Measurements from ENCODE around the gene EPB41L3. TPM values are rescaled to one million over a fixed set of nuclear protein-coding genes. Genes with fewer than 3 reads are reported as not detected.
"Not testable (repeated sequence)": the region's sequence is repeated elsewhere in the genome, so short reads cannot be mapped to it uniquely, and the experiment has no call there.

Gene EPB41L3
- total RNA-seq, 2 experiments from 2014 or later: 7.2 to 8.7 TPM

DNA sequence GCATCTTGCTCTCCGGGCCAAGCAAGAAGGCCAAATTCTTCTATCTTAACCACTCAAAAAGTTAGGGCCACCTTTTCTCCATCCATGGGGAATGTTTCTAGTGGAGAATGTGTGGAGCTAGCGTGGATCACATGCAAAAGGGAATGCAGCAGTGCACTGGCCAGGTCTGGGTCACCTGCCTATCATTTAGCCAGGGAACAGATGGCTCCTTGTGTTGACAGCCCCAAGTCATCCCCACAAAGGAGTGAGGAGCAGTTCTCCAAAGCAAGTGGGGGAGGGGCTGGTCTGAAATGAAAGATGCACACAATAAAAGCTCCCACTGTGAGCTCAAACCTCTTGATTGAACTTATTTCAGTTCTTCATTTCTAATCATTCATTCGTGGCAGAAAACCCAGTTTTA is 19.1 kb downstream of the EPB41L3 start:
- Mint-ChIP-seq H3K27me3 (ENCODE audit: low read depth) (peaks cover 15% of the 10 kb centered on the region), H3K4me1 (ENCODE audit: low read depth) (no peaks in the 10 kb centered on the region), H3K9me3 (no peaks in the 10 kb centered on the region), H3K36me3 (ENCODE audit: low read depth) (no peaks in the 10 kb centered on the region), H3K27ac (no peak overlapping the region), H3K4me3 (no peak overlapping the region)
- CTCF ChIA-PET: no interaction called here
- DNase-seq: no peak
- intact Hi-C loops (cut with micrococcal nuclease): no loop called here

- Mint-ChIP-seq H3K4me1 (ENCODE audit: low read depth) (no peaks in the 10 kb centered on the region), H3K27me3 (ENCODE audit: low read depth) (peaks cover 23% of the 10 kb centered on the region), H3K36me3 (ENCODE audit: low read depth) (no peaks in the 10 kb centered on the region), H3K27ac (no peak overlapping the region), H3K9me3 (no peaks in the 10 kb centered on the region), H3K4me3 (no peak overlapping the region)
- DNase-seq: no peak
- CTCF ChIA-PET: no interaction called here
- intact Hi-C loops (cut with micrococcal nuclease): no loop called here
Observed at GRCh38 chr18:5521000-5521399, 22.8 kb downstream of the EPB41L3 start.

DNA sequence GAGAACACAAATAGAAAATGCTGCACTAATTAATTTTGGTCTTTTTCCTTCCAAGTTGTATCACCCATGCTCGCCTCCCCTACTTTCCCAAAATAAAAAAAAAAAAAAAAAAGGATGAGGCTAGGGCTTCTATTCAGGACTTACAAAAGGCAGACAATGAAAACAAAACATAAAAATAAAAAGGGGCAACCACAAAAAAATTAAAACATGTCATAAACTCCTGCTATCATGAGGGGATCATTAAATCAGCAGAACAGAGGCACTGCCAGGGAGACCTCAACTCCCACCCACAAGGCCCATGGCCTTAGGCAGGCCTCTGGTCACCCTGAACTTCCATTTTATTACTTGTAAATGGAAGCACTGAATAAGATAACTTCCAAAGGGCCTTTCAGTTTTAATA is 23.3 kb downstream of the EPB41L3 start:
- CTCF ChIA-PET: no interaction called here
- intact Hi-C loops (cut with micrococcal nuclease): no loop called here
- DNase-seq: no peak
- H3K27ac Mint-ChIP-seq: no peak overlapping the region
- no peaks in the 10 kb centered on the region for H3K36me3 Mint-ChIP-seq (ENCODE audit: low read depth)
- H3K4me1 Mint-ChIP-seq (ENCODE audit: low read depth): peaks cover 4% of the 10 kb centered on the region
- H3K4me3 Mint-ChIP-seq: no peak overlapping the region
- H3K27me3 Mint-ChIP-seq (ENCODE audit: low read depth): peaks cover 23% of the 10 kb centered on the region
- no peaks in the 10 kb centered on the region for H3K9me3 Mint-ChIP-seq

DNA sequence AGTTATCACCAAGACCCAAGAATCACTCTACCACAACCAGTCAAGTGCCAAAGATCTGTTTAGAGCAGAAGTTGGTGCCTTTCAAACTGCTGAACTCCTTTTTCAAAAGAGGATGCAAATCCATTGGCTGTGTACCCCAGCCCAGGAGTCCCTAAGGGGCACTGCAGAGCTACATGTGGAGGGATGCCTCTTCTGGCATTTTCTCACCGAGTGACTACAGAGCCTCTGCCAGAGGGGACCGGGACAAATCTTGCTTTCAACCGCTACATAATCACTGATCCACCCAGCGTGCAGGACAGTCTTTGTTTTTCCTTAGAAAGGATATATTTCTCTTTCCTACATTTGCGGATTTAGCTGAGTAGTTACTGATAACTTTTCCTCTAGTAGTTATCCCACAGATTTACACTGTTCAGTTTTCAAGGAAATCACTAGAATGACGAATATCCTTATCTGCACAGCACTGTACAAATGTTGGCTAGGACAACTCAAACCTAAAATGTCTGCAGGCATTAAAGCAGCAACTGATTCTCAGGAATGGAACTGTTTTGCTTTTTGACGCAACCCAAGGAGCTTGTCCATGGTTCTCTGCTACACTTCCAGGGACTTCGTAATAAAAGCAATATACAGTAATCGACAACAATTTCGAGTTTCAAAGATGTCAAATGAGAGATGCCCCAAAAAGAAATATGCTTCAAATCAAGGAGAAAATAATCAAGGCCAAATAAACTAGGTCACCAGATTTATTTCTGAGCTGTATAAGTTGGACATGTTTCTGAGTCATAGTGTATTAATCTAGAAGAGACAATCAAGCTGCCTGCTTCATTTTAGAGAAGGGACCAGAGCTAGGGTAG is 24.1 kb downstream of the EPB41L3 start:
- Mint-ChIP-seq H3K4me3 (no peak overlapping the region), H3K9me3 (no peaks in the 10 kb centered on the region)
- intact Hi-C loops (cut with micrococcal nuclease): no loop called here

DNA sequence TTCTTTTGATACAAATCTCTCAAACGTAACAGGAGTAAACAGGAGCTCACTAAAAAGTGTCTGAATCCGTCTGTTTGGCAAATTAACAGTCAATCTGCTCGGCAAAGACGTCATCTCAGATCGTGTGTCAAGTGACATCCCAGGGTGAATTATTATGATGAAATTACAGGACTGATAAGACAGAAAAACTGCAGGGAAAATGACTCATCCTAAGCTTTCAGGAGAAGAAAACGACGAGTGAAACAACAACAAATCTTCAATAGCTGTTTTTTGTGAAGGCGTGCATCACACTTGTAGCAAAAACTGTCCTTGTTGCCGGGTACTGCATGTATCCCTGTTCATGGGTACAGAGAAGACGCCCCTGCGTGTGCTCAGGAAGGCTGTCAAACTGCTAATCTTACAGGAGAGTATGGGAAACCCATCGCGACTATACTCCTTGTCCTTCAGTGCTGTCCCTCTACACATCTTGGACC is 24.9 kb downstream of the EPB41L3 start:
- Mint-ChIP-seq H3K36me3 (ENCODE audit: low read depth) (no peaks in the 10 kb centered on the region), H3K9me3 (no peaks in the 10 kb centered on the region), H3K27me3 (ENCODE audit: low read depth) (peaks cover 13% of the 10 kb centered on the region), H3K4me1 (ENCODE audit: low read depth) (peaks cover 7% of the 10 kb centered on the region), H3K27ac (no peak overlapping the region), H3K4me3 (no peak overlapping the region)
- DNase-seq: no peak
- CTCF ChIA-PET: no interaction called here
- intact Hi-C loops (cut with micrococcal nuclease): no loop called here

More for the DNA sequence above, 24.1 kb downstream of the EPB41L3 start:
- H3K4me1 Mint-ChIP-seq (ENCODE audit: low read depth): peaks cover 7% of the 10 kb centered on the region
- H3K36me3 Mint-ChIP-seq (ENCODE audit: low read depth): no peaks in the 10 kb centered on the region
- H3K27ac Mint-ChIP-seq: no peak overlapping the region
- CTCF ChIA-PET: no interaction called here
- peaks cover 16% of the 10 kb centered on the region for H3K27me3 Mint-ChIP-seq (ENCODE audit: low read depth)
- DNase-seq: no peak

DNA sequence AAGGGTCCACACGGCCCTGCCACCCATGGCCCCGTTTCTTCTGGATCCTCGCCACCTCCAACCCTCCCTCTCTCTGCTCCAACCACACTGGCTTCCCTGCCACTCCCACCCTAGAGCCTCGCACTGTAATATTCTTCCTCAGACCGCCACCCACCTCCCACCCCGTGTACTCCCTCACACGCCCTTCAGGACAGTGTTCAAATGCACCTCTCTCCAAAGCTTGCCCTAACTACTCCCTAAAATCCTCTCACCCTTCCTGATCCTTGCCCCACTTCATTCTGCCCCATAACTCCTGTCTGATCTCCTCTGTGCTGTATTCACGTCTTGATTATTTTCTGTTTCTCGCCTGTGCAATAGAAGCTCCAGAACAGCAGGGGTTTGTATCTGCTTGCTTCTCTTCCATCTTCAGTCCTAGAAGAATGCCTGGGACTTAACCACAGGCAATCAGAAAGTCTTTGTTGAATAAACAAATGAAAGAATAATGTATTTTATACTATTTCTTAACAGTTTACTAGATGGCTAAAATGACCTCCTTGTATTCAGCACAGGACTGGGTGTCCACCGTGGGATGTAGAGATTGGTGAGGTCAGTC is 25.5 kb downstream of the EPB41L3 start:
- CTCF ChIA-PET: no interaction called here
- H3K4me3 Mint-ChIP-seq: no peak overlapping the region
- intact Hi-C loops (cut with micrococcal nuclease): no loop called here
- no peaks in the 10 kb centered on the region for H3K9me3 Mint-ChIP-seq
- H3K27ac Mint-ChIP-seq: no peak overlapping the region
- H3K4me1 Mint-ChIP-seq (ENCODE audit: low read depth): peaks cover 7% of the 10 kb centered on the region
- no peak for DNase-seq
- peaks cover 13% of the 10 kb centered on the region for H3K27me3 Mint-ChIP-seq (ENCODE audit: low read depth)
- H3K36me3 Mint-ChIP-seq (ENCODE audit: low read depth): no peaks in the 10 kb centered on the region

DNA sequence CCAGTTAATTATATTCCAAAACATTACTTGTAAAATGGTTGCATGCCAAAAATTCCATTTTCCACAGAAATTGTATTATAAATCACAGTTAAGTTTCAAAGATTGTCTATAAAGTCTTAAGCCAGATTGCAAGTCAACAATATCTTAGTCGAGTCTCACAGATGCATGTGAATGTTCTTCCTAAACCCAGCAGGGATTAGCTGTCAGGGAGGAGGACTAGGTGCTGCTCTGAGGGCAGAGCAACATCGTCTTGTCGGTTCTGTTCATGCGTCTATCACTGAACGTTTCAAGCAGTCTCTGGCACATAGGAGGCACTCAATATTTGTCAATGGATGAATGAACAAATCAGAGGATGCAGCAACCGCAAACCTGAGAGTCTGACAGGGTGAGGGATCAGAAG is 27.0 kb downstream of the EPB41L3 start:
- no peaks in the 10 kb centered on the region for H3K36me3 Mint-ChIP-seq (ENCODE audit: low read depth)

GRCh38 chr18:5515011-5515784 is 28.6 kb downstream of the EPB41L3 start:
- H3K4me3 Mint-ChIP-seq: no peak overlapping the region
- peaks cover 7% of the 10 kb centered on the region for H3K4me1 Mint-ChIP-seq (ENCODE audit: low read depth)
- DNase-seq: no peak
- H3K27ac Mint-ChIP-seq: no peak overlapping the region
- intact Hi-C loops (cut with micrococcal nuclease): no loop called here
- H3K36me3 Mint-ChIP-seq (ENCODE audit: low read depth): no peaks in the 10 kb centered on the region
- H3K9me3 Mint-ChIP-seq: no peaks in the 10 kb centered on the region
- CTCF ChIA-PET: no interaction called here
- peaks cover 10% of the 10 kb centered on the region for H3K27me3 Mint-ChIP-seq (ENCODE audit: low read depth)

More for the DNA sequence above, 27.0 kb downstream of the EPB41L3 start:
- no peak for DNase-seq
- no peaks in the 10 kb centered on the region for H3K9me3 Mint-ChIP-seq
- H3K27ac Mint-ChIP-seq: no peak overlapping the region
- no peak overlapping the region for H3K4me3 Mint-ChIP-seq
- intact Hi-C loops (cut with micrococcal nuclease): no loop called here
- CTCF ChIA-PET: interaction anchor here (0.9 kb wide), 1 partner anchor 14 kb away, joined by 3 read pairs; no protein-coding TSS in a partner anchor
- peaks cover 7% of the 10 kb centered on the region for H3K4me1 Mint-ChIP-seq (ENCODE audit: low read depth)
- H3K27me3 Mint-ChIP-seq (ENCODE audit: low read depth): peaks cover 13% of the 10 kb centered on the region

- Mint-ChIP-seq H3K36me3 (ENCODE audit: low read depth) (no peaks in the 10 kb centered on the region), H3K4me1 (ENCODE audit: low read depth) (peaks cover 7% of the 10 kb centered on the region), H3K27me3 (ENCODE audit: low read depth) (peaks cover 10% of the 10 kb centered on the region), H3K9me3 (no peaks in the 10 kb centered on the region), H3K27ac (no peak overlapping the region), H3K4me3 (no peak overlapping the region)
- intact Hi-C loops (cut with micrococcal nuclease): no loop called here
- DNase-seq: no peak
- CTCF ChIA-PET: no interaction called here
Observed at GRCh38 chr18:5513947-5514346, 29.9 kb downstream of the EPB41L3 start.

GRCh38 chr18:5512176-5512575 is 31.6 kb downstream of the EPB41L3 start:
- Mint-ChIP-seq H3K4me3 (no peak overlapping the region), H3K36me3 (ENCODE audit: low read depth) (no peaks in the 10 kb centered on the region), H3K27me3 (ENCODE audit: low read depth) (peaks cover 2% of the 10 kb centered on the region), H3K4me1 (ENCODE audit: low read depth) (peaks cover 7% of the 10 kb centered on the region), H3K9me3 (no peaks in the 10 kb centered on the region), H3K27ac (no peak overlapping the region)
- CTCF ChIA-PET: no interaction called here
- no peak for DNase-seq
- intact Hi-C loops (cut with micrococcal nuclease): no loop called here

DNA sequence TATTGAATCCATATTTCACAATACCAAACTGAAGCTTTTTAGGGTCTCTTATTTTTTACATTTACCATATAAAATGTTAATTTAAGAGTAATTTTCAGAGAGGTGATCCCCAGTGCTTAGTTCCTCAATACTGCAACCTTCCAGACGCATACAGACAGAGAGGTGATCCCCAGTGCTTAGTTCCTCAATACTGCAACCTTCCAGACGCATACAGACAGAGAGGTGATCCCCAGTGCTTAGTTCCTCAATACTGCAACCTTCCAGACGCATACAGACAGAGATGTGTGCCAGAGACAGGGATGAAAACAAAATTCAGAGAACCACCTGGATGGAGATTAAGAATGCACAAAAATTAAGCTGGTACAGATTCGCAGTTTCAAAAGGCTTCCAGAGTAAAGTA is 32.3 kb downstream of the EPB41L3 start:
- H3K27me3 Mint-ChIP-seq (ENCODE audit: low read depth); H3K36me3 Mint-ChIP-seq (ENCODE audit: low read depth); H3K4me3 Mint-ChIP-seq; H3K27ac Mint-ChIP-seq; intact Hi-C loops (cut with micrococcal nuclease); DNase-seq; CTCF ChIA-PET; H3K4me1 Mint-ChIP-seq (ENCODE audit: low read depth); H3K9me3 Mint-ChIP-seq: not testable (repeated sequence)

DNA sequence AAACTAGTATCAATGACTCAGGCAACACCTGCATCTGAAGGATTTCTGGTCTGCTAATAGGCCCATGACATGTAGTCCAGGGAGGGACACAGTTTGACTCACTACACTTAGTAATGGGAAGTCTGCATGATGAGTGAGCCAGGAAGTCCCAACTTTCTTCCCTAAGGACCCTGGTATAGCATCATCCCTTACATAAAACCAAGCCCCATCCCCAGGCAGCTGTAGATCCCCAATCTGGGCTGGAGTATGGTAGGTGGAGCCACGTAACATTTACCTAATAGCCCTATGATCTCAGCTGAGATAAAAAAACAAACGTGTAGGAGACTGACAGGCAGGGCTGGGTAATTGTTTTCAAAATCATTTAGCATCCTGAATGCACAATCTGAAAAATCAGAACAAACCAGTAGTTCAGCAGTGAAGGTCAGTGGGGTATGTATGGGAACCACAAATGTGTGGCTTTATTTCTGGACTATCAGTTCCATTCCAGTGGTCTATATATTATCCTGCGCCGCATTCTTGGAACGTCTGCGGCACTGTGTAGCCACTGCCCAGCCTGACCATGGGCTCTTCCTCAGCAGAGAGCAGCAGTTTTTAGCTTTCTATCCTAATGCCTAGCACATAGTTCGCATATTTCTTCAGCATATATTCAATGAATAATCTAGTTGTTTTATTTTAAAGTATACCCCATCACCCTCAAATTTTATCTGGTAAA is 33.5 kb downstream of the EPB41L3 start:
- Mint-ChIP-seq H3K4me3 (no peak overlapping the region), H3K27ac (no peak overlapping the region), H3K4me1 (ENCODE audit: low read depth) (peaks cover 2% of the 10 kb centered on the region), H3K36me3 (ENCODE audit: low read depth) (no peaks in the 10 kb centered on the region), H3K27me3 (ENCODE audit: low read depth) (peaks cover 12% of the 10 kb centered on the region), H3K9me3 (no peaks in the 10 kb centered on the region)
- CTCF ChIA-PET: no interaction called here
- intact Hi-C loops (cut with micrococcal nuclease): no loop called here
- DNase-seq: no peak
